ENCODE data around the gene MAN1A1. TPM values are rescaled to one million over a fixed set of nuclear protein-coding genes. Genes with fewer than 3 reads are reported as not detected.

Gene MAN1A1
- total and polyA plus RNA-seq, 2 of the 8 experiments (the other 6 are each of a cell fraction or from before 2014, with no cell fraction given) = 1.8 to 5.4 TPM

GRCh38 chr6:119166024-119166784 lies 183.4 kb downstream of the MAN1A1 start (continued):
- TF ChIP-seq NRF1 (IDR thresholded peaks at IDR 0.05; ENCODE audit: low read depth, low read length) = no peak
